WTC11 (cell line): ENCODE measurements around the gene GGACT.

Source experiments
- JUN ChIP-seq: sonication (generic); formaldehyde crosslinking; IDR thresholded peaks from 2 replicates; pipeline ENCODE4 v1.8.0; 2023; ENCODE audit warnings: mild to moderate bottlenecking, missing genetic modification reagents
- TF ChIP-seq, protein P1 (sequence below): fragments of 200-600 bp; IDR thresholded peaks from 2 replicates; pipeline ENCODE4 v1.8.0; 2022; ENCODE audit warnings: antibody characterized with exemption
- TF ChIP-seq, protein P2 (sequence below): sonication (generic); formaldehyde crosslinking; IDR thresholded peaks from 2 replicates; pipeline ENCODE4 v1.8.1; 2022; ENCODE audit warnings: mild to moderate bottlenecking, moderate library complexity, missing genetic modification reagents

DNA sequence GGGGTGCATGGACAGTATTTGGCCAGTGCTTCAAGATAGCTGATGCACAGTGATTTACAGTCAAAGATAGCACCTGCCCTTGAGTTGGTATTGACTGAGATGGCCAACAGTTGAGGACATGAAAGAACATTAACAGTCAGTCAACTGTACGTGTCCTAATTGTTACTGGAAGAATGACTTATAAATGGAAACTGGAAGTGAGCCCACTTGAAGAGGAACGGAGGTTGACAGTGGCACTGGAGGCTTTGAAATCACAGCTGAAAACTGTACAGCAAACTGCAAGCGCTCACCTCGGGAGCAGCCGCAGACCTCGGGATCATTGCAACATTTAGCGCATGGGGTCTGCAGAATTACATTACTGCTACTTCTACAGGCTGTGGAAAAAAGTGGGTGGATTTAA is 77.1 kb downstream of the GGACT start:
- TF ChIP-seq, protein P1, sequence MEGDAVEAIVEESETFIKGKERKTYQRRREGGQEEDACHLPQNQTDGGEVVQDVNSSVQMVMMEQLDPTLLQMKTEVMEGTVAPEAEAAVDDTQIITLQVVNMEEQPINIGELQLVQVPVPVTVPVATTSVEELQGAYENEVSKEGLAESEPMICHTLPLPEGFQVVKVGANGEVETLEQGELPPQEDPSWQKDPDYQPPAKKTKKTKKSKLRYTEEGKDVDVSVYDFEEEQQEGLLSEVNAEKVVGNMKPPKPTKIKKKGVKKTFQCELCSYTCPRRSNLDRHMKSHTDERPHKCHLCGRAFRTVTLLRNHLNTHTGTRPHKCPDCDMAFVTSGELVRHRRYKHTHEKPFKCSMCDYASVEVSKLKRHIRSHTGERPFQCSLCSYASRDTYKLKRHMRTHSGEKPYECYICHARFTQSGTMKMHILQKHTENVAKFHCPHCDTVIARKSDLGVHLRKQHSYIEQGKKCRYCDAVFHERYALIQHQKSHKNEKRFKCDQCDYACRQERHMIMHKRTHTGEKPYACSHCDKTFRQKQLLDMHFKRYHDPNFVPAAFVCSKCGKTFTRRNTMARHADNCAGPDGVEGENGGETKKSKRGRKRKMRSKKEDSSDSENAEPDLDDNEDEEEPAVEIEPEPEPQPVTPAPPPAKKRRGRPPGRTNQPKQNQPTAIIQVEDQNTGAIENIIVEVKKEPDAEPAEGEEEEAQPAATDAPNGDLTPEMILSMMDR: no peak
- TF ChIP-seq, protein P2, sequence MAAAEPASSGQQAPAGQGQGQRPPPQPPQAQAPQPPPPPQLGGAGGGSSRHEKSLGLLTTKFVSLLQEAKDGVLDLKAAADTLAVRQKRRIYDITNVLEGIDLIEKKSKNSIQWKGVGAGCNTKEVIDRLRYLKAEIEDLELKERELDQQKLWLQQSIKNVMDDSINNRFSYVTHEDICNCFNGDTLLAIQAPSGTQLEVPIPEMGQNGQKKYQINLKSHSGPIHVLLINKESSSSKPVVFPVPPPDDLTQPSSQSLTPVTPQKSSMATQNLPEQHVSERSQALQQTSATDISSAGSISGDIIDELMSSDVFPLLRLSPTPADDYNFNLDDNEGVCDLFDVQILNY (CRISPR knock-in tag): no peak
- no peak for TF ChIP-seq JUN (CRISPR knock-in tag)
